Measurements from ENCODE around the gene TSPAN33.
"Not testable (repeated sequence)": the region's sequence is repeated elsewhere in the genome, so short reads cannot be mapped to it uniquely, and the experiment has no call there.

Gene TSPAN33

GRCh38 chr7:129209067-129209926 lies 64.8 kb downstream of the TSPAN33 start:
- DNase-seq = no peak

- DNase-seq = peak; percentile 71
Observed at GRCh38 chr7:129210256-129210988, 65.9 kb downstream of the TSPAN33 start.

- DNase-seq = no peak
Observed at GRCh38 chr7:129210989-129211312, 66.4 kb downstream of the TSPAN33 start.

GRCh38 chr7:129212126-129212525 lies 67.6 kb downstream of the TSPAN33 start:
- DNase-seq = no peak

- no peak for DNase-seq
Observed at GRCh38 chr7:129212596-129212995, 68.1 kb downstream of the TSPAN33 start.

- peak; percentile 49 for DNase-seq
Observed at GRCh38 chr7:129213828-129214227, 69.3 kb downstream of the TSPAN33 start.

GRCh38 chr7:129215691-129216090 lies 71.2 kb downstream of the TSPAN33 start:
- not testable (repeated sequence) for DNase-seq

- DNase-seq = not testable (repeated sequence)
Observed at GRCh38 chr7:129216101-129216715, 71.7 kb downstream of the TSPAN33 start.

GRCh38 chr7:129216821-129217416 lies 72.4 kb downstream of the TSPAN33 start:
- not testable (repeated sequence) for DNase-seq

- peak; percentile 95 for DNase-seq
Observed at GRCh38 chr7:129218514-129219062, 74.1 kb downstream of the TSPAN33 start.

- not testable (repeated sequence) for DNase-seq
Observed at GRCh38 chr7:129219166-129219565, 74.7 kb downstream of the TSPAN33 start.

Data from NCI-H82 (cell line).